Activated T-cell treated with anti-CD3 and anti-CD28 coated beads for 48 hours (primary cell): ENCODE measurements around the gene GPATCH4.
A peak's percentile ranks its signal among the peaks of the same experiment; 100 is the strongest.
"Not testable (repeated sequence)": the region's sequence is repeated elsewhere in the genome, so short reads cannot be mapped to it uniquely, and the experiment has no call there.

Experiments
- DNase-seq: peaks from one replicate; pipeline ENCODE4 v3.0.0-alpha.2; 2020; ENCODE audit warnings: low read depth

GPATCH4 gene

DNA sequence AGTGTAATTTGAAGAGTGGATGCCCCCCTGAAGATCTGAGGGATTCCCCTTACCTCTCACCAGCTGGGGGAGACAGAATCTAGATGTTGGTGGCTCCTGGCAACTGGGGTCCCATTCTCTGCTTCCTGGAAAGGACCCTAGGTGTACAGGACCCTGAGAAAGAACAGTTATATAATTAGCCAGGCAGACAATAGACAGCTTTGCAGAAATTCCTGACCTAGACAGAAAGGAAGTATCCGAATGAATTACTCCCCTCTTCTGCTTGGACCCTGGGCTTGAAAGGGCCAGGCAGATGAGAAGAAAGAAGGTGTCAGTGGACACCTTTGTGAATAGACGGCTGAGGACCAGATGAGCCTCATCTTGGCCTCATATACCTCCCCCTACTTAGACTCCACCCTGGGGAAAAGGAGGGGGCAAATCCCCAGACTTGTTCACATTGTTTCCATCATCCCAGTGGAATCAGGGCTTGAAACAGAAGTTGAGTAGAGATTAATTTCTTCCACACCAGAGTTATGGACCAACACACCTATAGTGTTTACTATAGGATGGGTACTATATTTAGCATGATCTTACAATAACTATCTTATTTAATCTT lies 27.1 kb downstream of the GPATCH4 start:
- no peak for DNase-seq

GRCh38 chr1:156572663-156573018 lies 28.6 kb downstream of the GPATCH4 start:
- no peak for DNase-seq

GRCh38 chr1:156571919-156572662 lies 29.2 kb downstream of the GPATCH4 start, which contains the start of gene IQGAP3:
Gene IQGAP3, minus strand, starts transcription at chr1:156572565. Its CDS starts 36 bp downstream, at chr1:156572529.
- DNase-seq, result peak; percentile 71

DNA sequence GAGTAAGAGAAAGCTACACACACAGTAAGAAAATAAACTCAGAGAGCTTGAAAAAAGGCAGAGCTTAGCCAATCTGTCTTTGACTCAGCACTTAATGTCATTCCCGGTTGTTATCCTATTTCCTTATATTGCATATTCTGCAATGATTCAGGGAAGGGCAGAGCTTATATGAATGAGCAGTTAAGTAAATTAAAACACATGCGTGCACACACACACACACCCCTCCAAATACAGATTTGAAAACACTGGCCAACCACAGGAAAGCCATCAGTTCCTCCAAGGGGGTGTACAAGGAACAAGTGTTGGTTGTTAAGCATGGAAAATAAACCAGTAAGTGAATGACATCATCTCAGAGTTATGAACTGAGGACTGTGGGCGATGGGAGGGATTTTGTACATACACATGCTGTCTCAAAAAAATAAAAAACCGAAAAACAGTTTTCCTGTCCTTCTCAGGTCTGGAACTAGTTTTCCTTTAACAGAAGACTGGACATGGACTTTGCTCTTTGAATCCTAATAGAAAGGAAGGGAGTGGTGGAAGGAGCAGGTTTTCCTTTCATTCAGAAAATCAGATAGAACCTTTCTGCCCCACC lies 29.9 kb downstream of the GPATCH4 start:
- no peak for DNase-seq

- no peak for DNase-seq
Observed at GRCh38 chr1:156566436-156566835, 34.8 kb downstream of the GPATCH4 start.

DNA sequence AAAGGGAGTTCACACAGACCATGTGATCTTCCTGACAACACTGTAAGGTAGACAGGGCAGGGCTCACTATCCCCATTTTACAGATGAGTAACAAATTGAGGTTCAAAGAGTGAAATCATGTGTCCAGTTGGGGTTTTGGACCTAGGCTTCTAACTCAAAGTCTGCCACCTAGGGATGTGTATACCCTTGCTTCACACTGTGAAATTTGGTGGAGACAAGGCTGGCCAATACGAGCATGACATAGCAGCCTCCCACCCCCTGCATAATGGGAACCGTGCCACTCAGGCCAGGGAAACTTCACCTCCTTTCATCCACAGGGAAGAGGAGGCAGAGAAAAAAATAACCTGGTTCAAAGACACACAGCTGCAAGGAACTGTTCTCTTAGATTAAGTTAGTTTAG lies 35.8 kb downstream of the GPATCH4 start:
- DNase-seq, result no peak

DNA sequence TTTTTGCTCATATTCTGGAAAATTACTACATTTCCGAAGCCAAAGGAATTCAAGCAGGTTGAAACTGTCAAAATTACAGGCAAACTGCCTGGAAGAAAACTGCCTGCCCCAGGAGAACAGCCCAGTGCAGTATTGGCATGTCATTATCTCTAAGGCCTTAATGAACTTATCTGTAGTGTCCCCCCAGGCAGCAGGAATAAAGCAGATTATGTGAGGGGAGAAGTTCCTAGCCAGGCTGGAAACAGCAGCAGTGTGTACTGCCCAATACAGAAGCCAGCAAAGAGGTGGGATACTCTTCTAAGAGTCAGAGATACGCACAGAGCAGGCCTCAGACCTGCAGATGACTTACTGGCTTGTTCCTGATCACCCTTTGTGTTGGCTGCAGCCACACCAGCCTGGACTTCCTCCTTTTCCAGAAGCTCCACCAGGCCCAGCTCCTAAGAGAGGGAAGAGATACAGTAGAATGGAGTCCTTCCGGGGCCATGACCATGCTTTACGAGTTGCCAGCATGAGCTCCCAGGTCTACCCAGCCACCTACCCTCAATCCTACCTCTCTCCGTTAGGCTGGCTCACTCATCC lies 40.6 kb downstream of the GPATCH4 start:
- no peak for DNase-seq

DNA sequence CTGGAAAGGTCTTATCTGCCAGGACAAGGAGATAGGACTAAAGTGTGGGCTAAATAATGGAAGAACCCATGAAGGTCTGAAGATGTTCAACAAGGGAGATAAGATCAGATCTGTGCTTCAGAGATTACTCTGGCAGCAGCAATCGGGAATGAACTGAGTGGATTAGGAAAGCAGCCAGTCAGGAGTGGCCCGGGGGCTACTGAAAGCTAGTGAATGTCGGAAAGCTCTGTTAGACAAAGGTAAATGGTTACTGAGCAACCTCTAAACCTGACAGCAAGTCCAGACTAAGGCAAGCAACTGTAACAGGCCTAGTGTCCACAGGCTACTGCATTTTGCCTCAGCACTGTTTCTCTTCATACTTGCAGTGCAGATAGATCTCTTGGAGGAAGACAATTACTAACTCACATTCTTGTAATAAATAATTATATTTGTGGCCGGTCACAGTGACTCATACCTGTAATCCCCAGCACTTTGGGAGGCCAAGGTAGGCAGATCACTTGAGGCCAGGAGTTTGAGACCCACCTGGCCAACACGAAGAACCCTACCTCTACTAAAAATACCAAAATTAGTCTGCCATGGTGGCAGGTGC lies 41.4 kb downstream of the GPATCH4 start:
- no peak for DNase-seq

DNA sequence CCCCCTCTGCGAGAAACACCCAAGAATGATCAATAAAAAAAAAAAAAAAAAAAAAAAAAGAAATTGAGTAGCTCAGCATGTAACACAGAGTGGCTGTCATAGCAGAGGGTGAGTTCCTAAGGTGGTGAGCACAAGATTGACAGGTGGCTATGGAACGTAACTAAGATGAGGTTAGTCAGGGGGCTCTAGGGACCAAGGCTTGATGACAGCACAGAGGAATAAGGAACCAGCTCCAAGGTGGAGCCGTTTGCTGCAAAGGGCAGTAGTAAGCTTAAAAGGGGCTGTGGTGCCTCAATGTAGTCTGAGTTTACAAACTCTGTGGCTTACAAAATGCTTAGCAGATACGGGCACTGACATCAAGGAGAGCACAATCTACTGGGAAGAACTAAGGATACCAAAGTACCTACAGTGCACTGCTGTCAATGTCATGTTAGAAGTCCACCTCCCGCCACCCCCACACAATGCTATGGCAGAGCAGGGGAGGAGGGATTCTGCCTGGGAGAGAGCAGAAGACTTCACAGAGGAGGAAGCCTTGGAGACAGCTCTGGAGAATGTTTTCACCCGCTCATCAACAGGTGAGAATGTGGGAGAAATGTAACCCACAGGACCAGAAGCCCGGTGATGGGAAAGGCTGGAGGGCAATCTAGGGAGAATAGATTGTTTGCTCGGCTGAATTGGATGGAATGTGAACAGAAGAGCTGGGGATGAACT lies 42.0 kb downstream of the GPATCH4 start:
- no peak for DNase-seq

- DNase-seq, result no peak
Observed at GRCh38 chr1:156556354-156556753, 44.9 kb downstream of the GPATCH4 start.

DNA sequence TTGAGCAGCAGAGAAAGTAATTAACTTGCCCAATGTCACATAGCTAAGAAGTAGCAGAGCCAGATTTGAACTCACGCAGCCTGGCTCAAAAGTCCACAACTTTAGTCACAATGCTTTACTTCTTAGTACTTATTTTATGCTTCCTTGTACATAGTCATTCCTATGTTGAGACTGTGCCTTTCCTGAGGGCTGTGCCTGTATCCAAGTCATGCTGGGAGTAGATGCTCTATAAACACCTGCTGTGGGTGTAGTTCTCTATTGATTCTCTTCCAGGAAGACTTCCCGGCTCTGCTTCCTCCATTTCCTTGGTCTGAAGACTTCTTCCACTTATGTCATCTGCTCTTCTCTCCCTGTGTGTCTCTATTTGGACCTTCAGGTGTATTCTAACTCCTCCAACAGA lies 45.6 kb downstream of the GPATCH4 start:
- DNase-seq, result no peak

DNA sequence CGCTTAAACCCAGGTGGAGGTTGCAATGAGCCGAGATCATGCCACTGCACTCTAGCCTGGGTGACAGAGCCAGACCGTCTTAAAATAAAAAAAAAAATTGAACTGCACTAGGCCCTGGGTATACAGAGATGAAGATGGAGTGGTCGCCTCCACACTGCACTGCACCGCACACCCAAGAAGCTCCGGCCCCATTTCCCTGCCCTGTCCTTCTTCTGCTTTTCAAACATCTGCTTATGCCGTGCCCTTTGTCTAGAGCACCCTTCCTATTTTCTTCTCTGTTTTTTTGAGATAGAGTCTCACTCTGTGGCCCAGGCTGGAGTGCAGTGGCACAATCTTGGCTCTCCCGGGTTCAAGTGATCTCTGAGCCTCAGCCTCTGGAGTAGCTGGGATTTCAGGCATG lies 46.3 kb downstream of the GPATCH4 start:
- no peak for DNase-seq

DNA sequence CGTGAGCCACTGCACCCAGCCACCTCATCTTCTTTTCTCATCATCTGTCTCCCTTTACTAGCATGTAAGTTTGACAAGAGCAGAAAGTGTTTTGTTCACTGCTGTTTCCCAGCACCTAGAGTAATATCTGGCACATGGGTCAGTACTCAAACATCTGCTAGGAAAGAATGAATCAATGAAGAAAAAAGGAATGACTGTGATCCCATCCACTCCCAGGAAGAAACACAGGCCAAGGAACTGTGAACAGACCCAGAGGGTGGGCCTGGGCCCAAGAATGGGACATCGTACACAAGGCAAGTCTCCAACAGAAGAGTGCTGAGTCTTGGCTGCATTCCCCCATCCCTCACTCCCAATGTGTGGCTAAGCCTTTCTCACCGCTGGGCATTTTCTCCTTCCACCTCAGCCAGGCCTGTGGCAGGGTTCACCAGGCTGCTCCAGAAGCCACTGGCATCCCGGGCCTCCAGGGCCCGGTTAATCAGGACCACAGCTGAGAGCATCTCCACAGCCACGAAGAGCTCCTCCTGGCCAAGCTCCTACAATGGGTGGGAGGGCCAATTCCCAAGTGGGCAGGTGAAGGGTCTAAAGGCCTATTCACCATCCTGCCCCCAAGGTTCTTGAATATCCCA lies 47.3 kb downstream of the GPATCH4 start:
- DNase-seq, result no peak

- DNase-seq, result not testable (repeated sequence)
Observed at GRCh38 chr1:156552937-156553336, 48.3 kb downstream of the GPATCH4 start.

GRCh38 chr1:156552518-156552917 lies 48.8 kb downstream of the GPATCH4 start:
- DNase-seq, result no peak

DNA sequence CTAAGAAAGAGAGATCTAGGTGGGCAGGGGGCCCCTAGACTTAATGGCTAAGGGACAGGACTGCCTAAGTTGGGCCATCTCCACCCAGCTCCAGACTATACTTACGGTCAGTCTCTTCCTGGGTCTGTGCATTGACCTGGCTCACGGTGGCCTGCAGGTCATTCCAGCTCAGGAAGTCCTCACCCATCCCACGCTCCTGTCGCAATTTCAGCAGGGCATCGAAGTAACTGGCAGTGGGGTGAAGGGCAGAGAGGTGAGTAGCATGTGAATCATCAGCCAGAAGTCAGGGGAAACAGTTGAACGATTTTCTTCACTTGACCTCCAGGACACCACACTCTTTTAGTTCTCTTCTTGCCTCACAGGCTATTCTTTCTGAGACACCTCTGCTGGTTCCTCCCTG lies 49.4 kb downstream of the GPATCH4 start:
- no peak for DNase-seq

DNA sequence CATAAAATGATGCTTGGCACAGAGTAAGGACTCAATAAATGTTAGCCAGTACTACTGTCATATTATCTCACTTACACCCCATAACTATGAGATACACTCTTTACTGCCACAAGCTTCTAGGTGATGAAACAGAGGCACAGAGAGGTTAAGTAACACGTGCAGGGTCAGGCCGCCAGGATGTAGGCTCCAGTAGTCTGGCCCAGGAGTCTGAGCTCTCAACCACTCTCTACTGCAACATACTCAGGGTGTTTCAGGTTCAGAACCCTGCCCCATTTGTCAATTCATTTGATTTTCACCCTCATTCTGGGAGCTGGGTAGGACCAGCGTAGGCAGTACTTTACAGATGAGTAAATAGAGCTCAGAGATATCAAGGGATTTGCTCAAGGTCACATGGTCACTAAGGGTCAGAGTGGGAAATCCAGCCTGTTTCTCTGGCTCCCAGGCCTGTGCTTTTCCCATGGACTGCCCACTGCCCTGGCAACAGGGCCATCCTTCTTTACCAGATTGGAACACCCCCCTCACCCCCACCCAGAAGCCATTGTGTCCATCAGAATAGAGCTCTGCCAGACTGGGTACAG lies 50.1 kb downstream of the GPATCH4 start:
- no peak for DNase-seq

DNA sequence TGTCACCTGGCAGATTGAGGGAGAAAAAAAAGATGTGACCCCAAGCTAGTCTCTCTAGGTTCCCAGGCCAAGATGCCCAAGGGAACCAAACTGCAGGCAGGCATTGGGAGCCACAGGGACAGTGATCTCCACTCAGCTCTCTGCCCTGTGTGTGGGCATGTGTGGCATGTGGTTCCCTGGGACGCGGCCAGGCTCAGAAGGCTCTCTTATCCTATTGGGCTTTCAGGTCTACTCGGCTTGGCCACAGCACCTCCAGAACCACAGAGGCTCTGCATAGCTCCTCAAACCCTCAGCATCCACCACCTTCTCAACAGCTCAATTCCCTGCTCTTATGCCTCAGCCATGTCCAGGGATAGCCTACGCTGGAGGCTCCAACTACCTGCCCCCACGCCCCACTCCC lies 50.9 kb downstream of the GPATCH4 start:
- no peak for DNase-seq

GRCh38 chr1:156549831-156550230 lies 51.4 kb downstream of the GPATCH4 start:
- no peak for DNase-seq

DNA sequence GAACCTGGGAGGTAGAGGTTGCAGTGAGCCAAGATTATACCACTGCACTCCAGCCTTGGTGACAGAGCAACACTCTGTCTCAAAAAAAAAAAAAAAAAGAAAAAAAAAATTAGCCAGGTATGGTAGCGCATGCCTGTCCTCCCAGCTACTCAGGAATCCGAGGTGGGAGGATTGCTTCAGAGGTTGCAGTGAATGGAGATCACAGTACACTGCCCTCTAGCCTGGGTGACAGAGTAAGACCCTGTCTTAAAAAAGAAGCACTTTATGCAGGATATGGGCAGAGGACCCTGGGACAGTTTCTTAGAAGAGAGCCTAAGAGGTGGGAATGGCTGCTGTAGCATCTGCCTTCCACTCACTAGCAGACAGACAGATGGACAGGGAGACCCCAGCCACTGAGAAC lies 51.9 kb downstream of the GPATCH4 start:
- DNase-seq, result no peak

DNA sequence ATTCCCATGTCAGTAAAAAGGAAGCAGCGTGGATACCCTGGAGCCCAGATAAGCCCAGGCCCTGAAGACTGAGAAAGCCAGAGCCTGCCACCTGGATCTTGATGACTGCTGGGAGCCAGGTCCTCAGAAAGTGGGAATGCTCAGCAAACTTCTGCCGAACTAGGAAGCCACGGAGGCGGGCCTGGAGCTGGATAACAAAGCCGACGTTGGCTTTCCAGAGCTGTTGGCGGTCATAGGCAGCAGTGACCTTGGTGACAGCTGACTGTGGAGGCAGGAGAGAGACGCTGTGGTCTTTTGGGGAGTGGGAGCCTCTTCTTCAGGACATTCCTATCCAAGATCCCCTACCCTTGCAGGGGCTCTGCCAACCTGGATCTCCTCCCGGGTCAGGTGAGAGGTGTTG lies 53.3 kb downstream of the GPATCH4 start:
- no peak for DNase-seq
